GM12891 (cell line): ENCODE data around the gene MYMX.
A peak's percentile ranks its signal among the peaks of the same experiment; 100 is the strongest.

Source experiments
- DNase-seq: peaks from one replicate; pipeline ENCODE4 v3.0.0; 2011; ENCODE audit warnings: low spot score; ENCODE audit not compliant: insufficient read length
- FAIRE-seq: peaks from 2 replicates; lab custom pipeline; 2011; peaks lifted over from hg19 to GRCh38; lab: Jason Lieb, UNC
- PAX5 ChIP-seq: IDR thresholded peaks from 2 replicates; pipeline ENCODE4 v1.6.1; 2011; ENCODE audit warnings: low read length, moderate library complexity, mild to moderate bottlenecking; ENCODE audit not compliant: insufficient read depth, severe bottlenecking
- POLR2A ChIP-seq: IDR thresholded peaks from 2 replicates; pipeline ENCODE4 v1.6.1; 2011; ENCODE audit warnings: low read depth, low read length, control low read depth
- POLR2AphosphoS5 ChIP-seq: IDR thresholded peaks from 2 replicates; pipeline ENCODE4 v1.6.1; 2011; ENCODE audit warnings: low read depth, low read length, control low read depth
- POU2F2 ChIP-seq: IDR thresholded peaks from 2 replicates; pipeline ENCODE4 v1.6.1; 2011; ENCODE audit warnings: low read depth, mild to moderate bottlenecking, control low read depth, low read length, moderate library complexity
- SPI1 ChIP-seq: IDR thresholded peaks from 2 replicates; pipeline ENCODE4 v1.6.1; 2011; ENCODE audit warnings: low read depth, low read length, control low read depth
- TAF1 ChIP-seq: IDR thresholded peaks from 2 replicates; pipeline ENCODE4 v1.6.1; 2011; ENCODE audit warnings: low read depth, low read length, control low read depth

The MYMX gene

GRCh38 chr6:44264154-44265006, 47.7 kb downstream of the MYMX start:
- TF ChIP-seq POLR2A (no peak; the same call in none of the 2 replicates), SPI1 (peak; percentile 98), TAF1 (peak; percentile 73), POLR2AphosphoS5 (no peak), POU2F2 (0 out of 2 replicates have a peak, but pooled peaks have one; percentile 47), PAX5 (no peak)
- peak; percentile 93 for FAIRE-seq
- DNase-seq = no peak

GRCh38 chr6:44265007-44265721, 48.4 kb downstream of the MYMX start, which contains the start of gene NFKBIE:
TSS of gene NFKBIE (minus strand) at chr6:44265551. CDS start at chr6:44265346, 205 bp downstream.
- DNase-seq = no peak
- peak; percentile 41 for TF ChIP-seq PAX5
- TF ChIP-seq POU2F2 = no peak
- TF ChIP-seq SPI1 = no peak
- TF ChIP-seq POLR2AphosphoS5 = peak; percentile 67; the same call in 1 of the 2 replicates
- peak; percentile 39; the same call in 1 of the 2 replicates for TF ChIP-seq POLR2A
- peak; percentile 56; the same call in 1 of the 2 replicates for TF ChIP-seq TAF1
- peak; percentile 69 for FAIRE-seq

GRCh38 chr6:44265722-44266233, 49.1 kb downstream of the MYMX start:
- FAIRE-seq = no peak
- TF ChIP-seq POU2F2 (no peak), SPI1 (0 out of 2 replicates have a peak, but pooled peaks have one; percentile 35), PAX5 (no peak), POLR2A (no peak), POLR2AphosphoS5 (no peak), TAF1 (no peak)
- no peak for DNase-seq

GRCh38 chr6:44266347-44266746, 49.6 kb downstream of the MYMX start:
- no peak for TF ChIP-seq TAF1
- peak; percentile 47 for TF ChIP-seq SPI1
- no peak for DNase-seq
- FAIRE-seq = peak; percentile 52

- no peak for TF ChIP-seq PAX5
- no peak for TF ChIP-seq POLR2A
- TF ChIP-seq TAF1 = no peak
- no peak for TF ChIP-seq POU2F2
- TF ChIP-seq SPI1 = no peak
- no peak for TF ChIP-seq POLR2AphosphoS5
- FAIRE-seq (no peak), DNase-seq (no peak)
These were observed 50.5 kb downstream of the MYMX start for GRCh38 chr6:44267252-44267651.
